GM23338 (cell line): ENCODE measurements around the gene DMD. TPM values are rescaled to one million over a fixed set of nuclear protein-coding genes. Genes with fewer than 3 reads are reported as not detected.

ENCODE experiments used
- ATAC-seq: fragments of 200-7000 bp; cut with Tn5 transposase; 3 replicates; pipeline ENCODE4 v1.9.1; 2020
- DNase-seq: peaks from one replicate; pipeline ENCODE4 v3.0.0-alpha.2; 2015; ENCODE audit warnings: low spot score
- H2AFZ ChIP-seq: fragments of 200-600 bp; sonication (generic); 2 replicates; pipeline ENCODE4 v1.8.0; 2016; ENCODE audit warnings: antibody characterized with exemption, mild to moderate bottlenecking, moderate library complexity
- H3F3A ChIP-seq: fragments of 200-600 bp; sonication (generic); replicated peaks from 2 replicates; pipeline ENCODE4 v1.8.0; 2017; ENCODE audit warnings: antibody characterized with exemption, mixed run types, low read depth
- H3K27ac ChIP-seq: fragments of 200-600 bp; sonication (generic); 2 replicates; pipeline ENCODE4 v1.6.1; 2016; ENCODE audit warnings: low read depth
- H3K27me3 ChIP-seq: fragments of 200-600 bp; sonication (generic); 2 replicates; pipeline ENCODE4 v1.8.0; 2016; ENCODE audit warnings: mild to moderate bottlenecking, mixed run types, moderate library complexity; ENCODE audit not compliant: insufficient read depth
- H3K36me3 ChIP-seq: fragments of 200-600 bp; sonication (generic); 2 replicates; pipeline ENCODE4 v1.8.0; 2016; ENCODE audit warnings: mild to moderate bottlenecking; ENCODE audit not compliant: insufficient read depth
- H3K4me1 ChIP-seq: fragments of 200-600 bp; sonication (generic); 2 replicates; pipeline ENCODE4 v1.8.0; 2016; ENCODE audit warnings: mild to moderate bottlenecking, moderate library complexity; ENCODE audit not compliant: insufficient read depth
- H3K4me2 ChIP-seq: fragments of 200-600 bp; sonication (generic); 2 replicates; pipeline ENCODE4 v1.7.1; 2017; ENCODE audit warnings: mixed run types
- H3K4me3 ChIP-seq: fragments of 200-600 bp; sonication (generic); 2 replicates; pipeline ENCODE4 v1.6.1; 2016; ENCODE audit warnings: mixed run types
- H3K79me2 ChIP-seq: fragments of 200-600 bp; sonication (generic); replicated peaks from 2 replicates; pipeline ENCODE4 v1.8.0; 2017; ENCODE audit warnings: mild to moderate bottlenecking; ENCODE audit not compliant: insufficient read depth
- H3K9me2 ChIP-seq: fragments of 200-600 bp; sonication (generic); 2 replicates; pipeline ENCODE4 v1.8.0; 2017; ENCODE audit not compliant: insufficient read depth
- H4K20me1 ChIP-seq: fragments of 200-600 bp; sonication (generic); replicated peaks from 2 replicates; pipeline ENCODE4 v1.8.0; 2017; ENCODE audit warnings: mild to moderate bottlenecking; ENCODE audit not compliant: insufficient read depth
- H3K27ac Mint-ChIP-seq: 2 replicates; pipeline ENCODE4 v1.8.0; 2020; ENCODE audit warnings: inconsistent platforms, mild to moderate bottlenecking, moderate library complexity, mixed read lengths
- H3K27me3 Mint-ChIP-seq: 3 replicates; pipeline ENCODE4 v1.8.0; 2022; ENCODE audit warnings: low read depth, mild to moderate bottlenecking, moderate library complexity, mixed read lengths, inconsistent platforms; ENCODE audit not compliant: insufficient read depth, poor library complexity
- H3K36me3 Mint-ChIP-seq: 3 replicates; pipeline ENCODE4 v1.8.0; 2021; ENCODE audit warnings: low read depth, mild to moderate bottlenecking, inconsistent platforms, moderate library complexity, mixed read lengths
- H3K4me1 Mint-ChIP-seq: 3 replicates; pipeline ENCODE4 v1.8.0; 2020; ENCODE audit warnings: mild to moderate bottlenecking, inconsistent platforms, mixed read lengths
- H3K4me3 Mint-ChIP-seq: 3 replicates; pipeline ENCODE4 v1.8.0; 2021; ENCODE audit warnings: moderate library complexity, mild to moderate bottlenecking, inconsistent platforms, mixed read lengths
- H3K9me3 Mint-ChIP-seq: 3 replicates; pipeline ENCODE4 v1.8.0; 2020; ENCODE audit warnings: moderate library complexity, mild to moderate bottlenecking, inconsistent platforms, mixed read lengths
- CREB1 ChIP-seq: fragments of 250-450 bp; sonication (Bioruptor Pico); IDR thresholded peaks from 2 replicates; pipeline ENCODE4 v1.5.0; 2020; ENCODE audit warnings: low read depth, mild to moderate bottlenecking, moderate library complexity
- CTCF ChIP-seq, 2 experiments: fragments of 200-600 bp in 1 of 2; sonication (generic) in 1 of 2; conservative IDR thresholded peaks; 2 replicates each; pipeline versions ENCODE4 v1.5.1 to v1.6.1; 2016 to 2017; ENCODE audit warnings: antibody characterized with exemption in 2 of 2, low read depth in 2 of 2, mild to moderate bottlenecking in 2 of 2, moderate library complexity in 1 of 2
- ETS1 ChIP-seq: IDR thresholded peaks from 2 replicates; pipeline ENCODE4 v1.6.1; 2016; ENCODE audit warnings: antibody characterized with exemption
- EZH2 ChIP-seq: fragments of 200-600 bp; sonication (generic); IDR thresholded peaks from one replicate; pipeline ENCODE4 v1.8.0; 2017; ENCODE audit warnings: antibody characterized with exemption, mild to moderate bottlenecking, low read depth; ENCODE audit not compliant: unreplicated experiment
- EZH2phosphoT487 ChIP-seq: fragments of 200-600 bp; sonication (generic); IDR thresholded peaks from one replicate; pipeline ENCODE4 v1.8.1; 2018; ENCODE audit warnings: antibody characterized with exemption; ENCODE audit not compliant: unreplicated experiment
- JUNB ChIP-seq: IDR thresholded peaks from one replicate; pipeline ENCODE4 v1.6.1; 2016; ENCODE audit warnings: antibody characterized with exemption; ENCODE audit not compliant: unreplicated experiment
- NANOG ChIP-seq: IDR thresholded peaks from 2 replicates; pipeline ENCODE4 v1.6.1; 2016; ENCODE audit warnings: antibody characterized with exemption, borderline replicate concordance
- POLR2AphosphoS5 ChIP-seq: IDR thresholded peaks from 2 replicates; pipeline ENCODE4 v1.6.1; 2016; ENCODE audit warnings: antibody characterized with exemption, low read depth
- REST ChIP-seq: IDR thresholded peaks from one replicate; pipeline ENCODE4 v1.6.1; 2018; ENCODE audit warnings: antibody characterized with exemption; ENCODE audit not compliant: unreplicated experiment
- STAT1 ChIP-seq: IDR thresholded peaks from one replicate; pipeline ENCODE4 v1.6.1; 2016; ENCODE audit warnings: antibody characterized with exemption; ENCODE audit not compliant: unreplicated experiment
- ZNF114 ChIP-seq: fragments of 250-450 bp; sonication (Bioruptor Pico); IDR thresholded peaks from 2 replicates; pipeline ENCODE4 v1.5.0; 2020; ENCODE audit warnings: mild to moderate bottlenecking, moderate library complexity
- ZNF331 ChIP-seq: fragments of 250-450 bp; sonication (Bioruptor Pico); IDR thresholded peaks from 2 replicates; pipeline ENCODE4 v1.5.0; 2020; ENCODE audit warnings: low read depth, mild to moderate bottlenecking, moderate library complexity
- ZNF462 ChIP-seq: fragments of 250-450 bp; sonication (Bioruptor Pico); IDR thresholded peaks from 2 replicates; pipeline ENCODE4 v1.5.0; 2020; ENCODE audit warnings: mild to moderate bottlenecking, moderate library complexity
- polyA plus RNA-seq: library from polyadenylated mRNA; unstranded; fragments of >200 nt; fragmentation: Nextera tagmentation; extraction: Ambion mirVana; gene quantifications from 2 replicates; pipeline ENCODE4 v1.2.1, GENCODE V29; 2016
- total RNA-seq: library from RNA; depleted of rRNA; stranded (reverse); fragments of >200 nt; shearing (Covaris generic); gene quantifications from 2 replicates; pipeline ENCODE4 v1.2.3, GENCODE V29; 2014

Gene DMD
- total and polyA plus RNA-seq, 2 experiments from 2014 or later: 4.5 to 7.6 TPM

GRCh38 chrX:31251336-31251735 is 1960.0 kb downstream of the DMD start:
- no peaks in the 10 kb centered on the region for H3K27me3 ChIP-seq
- H3K27ac ChIP-seq: no peak overlapping the region
- Mint-ChIP-seq H3K9me3 (no peaks in the 10 kb centered on the region), H3K4me1 (peaks cover 3% of the 10 kb centered on the region; the same call in 1 of the 3 replicates), H3K27me3 (no peaks in the 10 kb centered on the region), H3K4me3 (no peak overlapping the region), H3K27ac (no peak overlapping the region), H3K36me3 (0 out of 3 replicates have a peak, but pooled peaks cover 2% of the 10 kb centered on the region)
- H3K9me2 ChIP-seq: no peaks in the 10 kb centered on the region
- DNase-seq (no peak), ATAC-seq (no peak)
- no peaks in the 10 kb centered on the region for H3K4me1 ChIP-seq
- no peaks in the 10 kb centered on the region for H3F3A ChIP-seq
- no peaks in the 10 kb centered on the region for H3K36me3 ChIP-seq
- H3K79me2 ChIP-seq: no peaks in the 10 kb centered on the region
- H3K4me2 ChIP-seq: no peak overlapping the region
- H2AFZ ChIP-seq: no peak overlapping the region
- H4K20me1 ChIP-seq: no peaks in the 10 kb centered on the region
- TF ChIP-seq ZNF114 (CRISPR knock-in tag): no peak
- no peak for TF ChIP-seq ZNF331
- TF ChIP-seq CTCF (conservative IDR thresholded peaks at IDR 0.05; ENCODE audit: low read depth in 2 of 2): no peak
- TF ChIP-seq JUNB: no peak
- TF ChIP-seq NANOG: no peak
- TF ChIP-seq STAT1: no peak
- TF ChIP-seq EZH2phosphoT487: no peak
- TF ChIP-seq CREB1: no peak
- no peak for TF ChIP-seq ETS1
- no peak for TF ChIP-seq ZNF462 (CRISPR knock-in tag)
- no peak for TF ChIP-seq REST
- TF ChIP-seq POLR2AphosphoS5: no peak
- TF ChIP-seq EZH2: no peak
- H3K4me3 ChIP-seq: no peak overlapping the region
